Neural crest cell (in vitro differentiated cells): ENCODE measurements around the gene ANTXRL. TPM values are rescaled to one million over a fixed set of nuclear protein-coding genes. Genes with fewer than 3 reads are reported as not detected.
A peak's percentile ranks its signal among the peaks of the same experiment; 100 is the strongest.
"Not testable (repeated sequence)": the region's sequence is repeated elsewhere in the genome, so short reads cannot be mapped to it uniquely, and the experiment has no call there.

Source experiments
- DNase-seq: peaks from one replicate; pipeline ENCODE4 v3.0.0; 2021; ENCODE audit warnings: low read depth, mixed read lengths, low spot score
- H3K27ac Mint-ChIP-seq: one replicate; pipeline ENCODE4 v1.8.0; 2021; ENCODE audit warnings: mild to moderate bottlenecking, mixed read lengths; ENCODE audit not compliant: unreplicated experiment
- H3K27me3 Mint-ChIP-seq: 2 replicates; pipeline ENCODE4 v1.8.0; 2021; ENCODE audit warnings: low read depth, mild to moderate bottlenecking, mixed read lengths
- H3K36me3 Mint-ChIP-seq: 2 replicates; pipeline ENCODE4 v1.8.0; 2021; ENCODE audit warnings: low read depth, mild to moderate bottlenecking, mixed read lengths
- H3K4me1 Mint-ChIP-seq: 2 replicates; pipeline ENCODE4 v1.8.0; 2021; ENCODE audit warnings: mixed read lengths
- H3K4me3 Mint-ChIP-seq: one replicate; pipeline ENCODE4 v1.8.0; 2021; ENCODE audit warnings: mild to moderate bottlenecking, mixed read lengths
- H3K9me3 Mint-ChIP-seq: 2 replicates; pipeline ENCODE4 v1.8.0; 2021; ENCODE audit warnings: mixed read lengths
- CTCF ChIP-seq: fragments of 200-600 bp; sonication (generic); conservative IDR thresholded peaks from 2 replicates; pipeline ENCODE4 v1.5.0; 2021; ENCODE audit warnings: antibody characterized with exemption, mild to moderate bottlenecking
- total RNA-seq: library from RNA; stranded (reverse); gene quantifications from 2 replicates; pipeline ENCODE4 v1.2.1, GENCODE V29; 2021

The ANTXRL gene
- total RNA-seq, 1 donor from 2014 or later = not detected

- peaks cover 3% of the 10 kb centered on the region for H3K4me1 Mint-ChIP-seq
Measured at GRCh38 chr10:46254007-46254383, 32.8 kb upstream of the ANTXRL start.

GRCh38 chr10:46254467-46254866 is 32.3 kb upstream of the ANTXRL start:
- DNase-seq = no peak
- Mint-ChIP-seq H3K27me3 (no peaks in the 10 kb centered on the region), H3K27ac (no peak overlapping the region), H3K9me3 (no peaks in the 10 kb centered on the region), H3K36me3 (no peaks in the 10 kb centered on the region), H3K4me3 (no peak overlapping the region), H3K4me1 (peaks cover 3% of the 10 kb centered on the region)
- TF ChIP-seq CTCF = no peak

More at GRCh38 chr10:46254007-46254383, 32.8 kb upstream of the ANTXRL start:
- Mint-ChIP-seq H3K9me3 (no peaks in the 10 kb centered on the region), H3K4me3 (no peak overlapping the region), H3K27ac (no peak overlapping the region), H3K27me3 (no peaks in the 10 kb centered on the region), H3K36me3 (no peaks in the 10 kb centered on the region)
- TF ChIP-seq CTCF = no peak
- DNase-seq = no peak

- H3K9me3 Mint-ChIP-seq, H3K36me3 Mint-ChIP-seq, DNase-seq, H3K4me3 Mint-ChIP-seq, H3K27ac Mint-ChIP-seq, H3K27me3 Mint-ChIP-seq, H3K4me1 Mint-ChIP-seq: not testable (repeated sequence)
Measured at GRCh38 chr10:46255210-46255609, 31.6 kb upstream of the ANTXRL start.

GRCh38 chr10:46255801-46256747 is 30.7 kb upstream of the ANTXRL start:
- TF ChIP-seq CTCF = peak; percentile 60
- Mint-ChIP-seq H3K4me3 (no peak overlapping the region), H3K27ac (no peak overlapping the region), H3K27me3 (no peaks in the 10 kb centered on the region), H3K4me1 (peaks cover 3% of the 10 kb centered on the region), H3K9me3 (no peaks in the 10 kb centered on the region), H3K36me3 (no peaks in the 10 kb centered on the region)
- peak; percentile 55 for DNase-seq

GRCh38 chr10:46257099-46257498 is 29.7 kb upstream of the ANTXRL start:
- no peak for TF ChIP-seq CTCF
- Mint-ChIP-seq H3K27me3 (no peaks in the 10 kb centered on the region), H3K4me1 (peaks cover 3% of the 10 kb centered on the region), H3K4me3 (no peak overlapping the region), H3K27ac (no peak overlapping the region), H3K9me3 (no peaks in the 10 kb centered on the region), H3K36me3 (no peaks in the 10 kb centered on the region)
- no peak for DNase-seq

GRCh38 chr10:46262906-46263560 is 23.8 kb upstream of the ANTXRL start:
- not testable (repeated sequence) for H3K27me3 Mint-ChIP-seq, H3K9me3 Mint-ChIP-seq, H3K36me3 Mint-ChIP-seq, DNase-seq, H3K4me3 Mint-ChIP-seq, H3K27ac Mint-ChIP-seq, H3K4me1 Mint-ChIP-seq
